ENCODE measurements around the gene VWA5A.

Gene VWA5A

GRCh38 chr11:124101737-124102136 lies 13.5 kb upstream of the VWA5A start:
- no peak for DNase-seq
- no peaks in the 10 kb centered on the region for H3K36me3 ChIP-seq
- no peak for TF ChIP-seq CTCF (IDR thresholded peaks at IDR 0.05; ENCODE audit: low read depth, low read length)
- H3K4me1 ChIP-seq = no peaks in the 10 kb centered on the region
- peaks cover 27% of the 10 kb centered on the region for H3K27me3 ChIP-seq
- no peak overlapping the region for H3K4me3 ChIP-seq (ENCODE audit: low read depth, low read length)
- no peaks in the 10 kb centered on the region for H3K9me3 ChIP-seq

DNA sequence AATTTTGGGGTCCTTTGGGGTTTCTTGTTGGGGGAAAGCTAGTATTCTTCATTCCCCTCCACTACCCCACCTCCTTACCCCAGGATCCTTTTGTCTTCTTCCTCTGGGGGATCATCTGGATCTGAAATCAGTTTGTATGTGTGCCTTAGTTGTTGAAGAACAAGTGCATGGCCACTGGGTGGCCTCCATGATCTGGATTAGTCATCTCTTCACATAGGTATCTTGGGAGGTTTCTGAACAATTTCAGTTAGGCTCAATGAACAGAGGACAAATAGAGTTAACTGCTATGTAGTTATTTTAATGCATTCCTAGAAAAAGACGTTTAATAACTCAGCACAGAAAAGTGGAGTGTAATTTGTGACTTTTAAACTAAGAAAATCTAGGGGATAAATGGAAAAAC lies 7.1 kb upstream of the VWA5A start:
- H3K4me1 ChIP-seq = no peaks in the 10 kb centered on the region
- no peaks in the 10 kb centered on the region for H3K36me3 ChIP-seq
- no peak for DNase-seq
- TF ChIP-seq CTCF (IDR thresholded peaks at IDR 0.05; ENCODE audit: low read depth, low read length) = peak; percentile 35
- H3K27me3 ChIP-seq = peaks cover 17% of the 10 kb centered on the region
- no peaks in the 10 kb centered on the region for H3K9me3 ChIP-seq
- H3K4me3 ChIP-seq (ENCODE audit: low read depth, low read length) = no peak overlapping the region

DNA sequence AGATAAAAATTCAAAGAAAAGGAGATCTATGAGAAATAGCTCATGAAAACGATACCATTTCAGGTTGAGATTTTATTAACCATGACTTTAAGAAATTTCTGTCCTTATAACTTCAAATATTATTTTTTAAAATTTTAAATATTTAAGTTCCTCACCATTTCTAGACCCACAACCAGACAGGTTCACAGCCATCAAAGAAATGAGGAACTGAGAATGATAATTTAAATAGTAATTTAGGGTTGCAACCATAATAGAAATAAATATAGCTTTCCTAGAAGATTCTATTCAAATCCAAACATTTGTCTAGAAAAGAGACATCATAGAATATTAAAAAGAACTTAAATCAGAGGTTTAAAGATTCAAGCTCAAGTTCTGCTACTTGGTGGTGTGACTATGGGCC lies 5.9 kb upstream of the VWA5A start:
- TF ChIP-seq CTCF (IDR thresholded peaks at IDR 0.05; ENCODE audit: low read depth, low read length) = no peak
- DNase-seq = no peak
- Histone ChIP-seq H3K36me3 (no peaks in the 10 kb centered on the region), H3K4me1 (no peaks in the 10 kb centered on the region), H3K4me3 (ENCODE audit: low read depth, low read length) (no peak overlapping the region), H3K27me3 (peaks cover 15% of the 10 kb centered on the region), H3K9me3 (no peaks in the 10 kb centered on the region)

- no peaks in the 10 kb centered on the region for H3K36me3 ChIP-seq
- peaks cover 8% of the 10 kb centered on the region for H3K27me3 ChIP-seq
- H3K4me3 ChIP-seq (ENCODE audit: low read depth, low read length) = no peak overlapping the region
- no peak for TF ChIP-seq CTCF (IDR thresholded peaks at IDR 0.05; ENCODE audit: low read depth, low read length)
- no peak for DNase-seq
- H3K4me1 ChIP-seq = peaks cover 3% of the 10 kb centered on the region; the same call in 1 of the 2 replicates
- no peaks in the 10 kb centered on the region for H3K9me3 ChIP-seq
Measured at GRCh38 chr11:124110201-124110600, 5.0 kb upstream of the VWA5A start.

GRCh38 chr11:124113890-124114289 lies 1.4 kb upstream of the VWA5A start:
- peaks cover 4% of the 10 kb centered on the region for H3K27me3 ChIP-seq
- H3K4me1 ChIP-seq = peaks cover 3% of the 10 kb centered on the region; the same call in 1 of the 2 replicates
- TF ChIP-seq CTCF (IDR thresholded peaks at IDR 0.05; ENCODE audit: low read depth, low read length) = no peak
- no peaks in the 10 kb centered on the region for H3K36me3 ChIP-seq
- no peak for DNase-seq
- H3K9me3 ChIP-seq = no peaks in the 10 kb centered on the region
- no peak overlapping the region for H3K4me3 ChIP-seq (ENCODE audit: low read depth, low read length)

DNA sequence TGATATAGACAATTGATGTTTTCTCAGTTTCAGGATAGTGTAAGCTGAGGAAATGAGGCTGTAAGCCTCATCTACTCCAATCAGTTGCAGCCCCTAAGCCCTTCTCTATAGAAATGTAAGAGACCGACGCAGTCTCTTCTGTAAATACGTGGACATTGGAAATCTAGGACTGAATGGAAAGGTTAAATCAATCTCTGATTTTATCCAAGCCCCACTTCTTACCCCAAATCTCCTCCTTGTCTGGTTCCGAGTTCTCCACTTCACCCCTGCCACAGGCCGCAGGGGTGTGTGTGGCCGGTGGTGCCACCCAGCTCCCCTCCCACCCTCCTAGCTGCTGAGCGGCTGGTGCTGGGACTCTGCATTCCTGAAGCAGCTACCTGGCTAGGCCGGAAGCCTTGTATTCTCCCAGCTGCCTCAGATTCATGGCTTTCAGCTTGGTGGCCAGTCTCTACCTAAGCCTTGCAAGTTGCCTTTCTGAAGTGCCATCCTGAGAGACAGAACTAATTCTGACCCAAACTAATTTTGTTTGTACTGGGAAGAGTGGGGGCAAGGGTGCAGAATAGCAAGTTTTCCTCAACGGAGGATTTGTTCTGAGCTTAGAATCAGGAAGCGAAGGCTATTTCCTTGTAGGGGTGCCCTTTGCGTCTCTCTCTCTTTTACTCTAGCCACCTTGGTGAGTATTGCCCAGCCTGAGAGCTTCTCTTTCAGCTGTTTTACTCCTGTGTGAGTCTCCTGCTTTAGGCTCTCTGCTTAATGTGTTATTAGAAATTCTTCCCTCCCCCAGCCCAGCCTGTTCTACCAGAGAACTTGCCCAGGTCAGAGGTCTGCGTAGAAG lies 749 bp downstream of the VWA5A start:
- H3K4me1 ChIP-seq = peaks cover 3% of the 10 kb centered on the region; the same call in 1 of the 2 replicates
- no peaks in the 10 kb centered on the region; the same call in none of the 2 replicates for H3K27me3 ChIP-seq
- TF ChIP-seq CTCF (IDR thresholded peaks at IDR 0.05; ENCODE audit: low read depth, low read length) = no peak
- H3K9me3 ChIP-seq = no peaks in the 10 kb centered on the region
- DNase-seq = no peak
- H3K36me3 ChIP-seq = no peaks in the 10 kb centered on the region
- peak overlapping the region; percentile 44; the same call in 1 of the 2 replicates for H3K4me3 ChIP-seq (ENCODE audit: low read depth, low read length)
